WERI-Rb-1 (cell line): ENCODE data around the gene UBAP1L.
A peak's percentile ranks its signal among the peaks of the same experiment; 100 is the strongest.
"Not testable (repeated sequence)": the region's sequence is repeated elsewhere in the genome, so short reads cannot be mapped to it uniquely, and the experiment has no call there.

Source experiments
- DNase-seq: peaks from one replicate; pipeline ENCODE4 v3.0.0-alpha.2; 2020
- H3K27ac ChIP-seq: fragments of 250-450 bp; sonication (Bioruptor Pico); 2 replicates; pipeline ENCODE4 v1.5.1; 2020; ENCODE audit warnings: mild to moderate bottlenecking, moderate library complexity
- H3K27me3 ChIP-seq: fragments of 250-450 bp; sonication (Bioruptor Pico); 2 replicates; pipeline ENCODE4 v1.5.1; 2021; ENCODE audit warnings: mild to moderate bottlenecking, low read depth, moderate library complexity; ENCODE audit not compliant: insufficient read depth, severe bottlenecking
- H3K36me3 ChIP-seq: fragments of 250-450 bp; sonication (Bioruptor Pico); 2 replicates; pipeline ENCODE4 v1.5.1; 2020; ENCODE audit warnings: mild to moderate bottlenecking, moderate library complexity
- H3K4me3 ChIP-seq: 2 replicates; pipeline ENCODE4 v1.5.1; 2011; ENCODE audit warnings: low read depth, mild to moderate bottlenecking, control low read depth, low read length
- H3K9me3 ChIP-seq: fragments of 250-450 bp; sonication (Bioruptor Pico); 2 replicates; pipeline ENCODE4 v1.5.1; 2021; ENCODE audit warnings: mild to moderate bottlenecking, moderate library complexity; ENCODE audit not compliant: severe bottlenecking
- CTCF ChIP-seq: IDR thresholded peaks from 2 replicates; pipeline ENCODE4 v1.5.1; 2011; ENCODE audit warnings: low read depth, mild to moderate bottlenecking, control low read depth, inconsistent platforms, low read length

Gene UBAP1L

GRCh38 chr15:65051266-65051665 lies 63.7 kb downstream of the UBAP1L start:
- Histone ChIP-seq H3K9me3 (no peaks in the 10 kb centered on the region), H3K36me3 (no peaks in the 10 kb centered on the region), H3K27me3 (no peaks in the 10 kb centered on the region), H3K4me3 (no peak overlapping the region), H3K27ac (no peak overlapping the region)
- TF ChIP-seq CTCF = no peak
- no peak for DNase-seq

DNA sequence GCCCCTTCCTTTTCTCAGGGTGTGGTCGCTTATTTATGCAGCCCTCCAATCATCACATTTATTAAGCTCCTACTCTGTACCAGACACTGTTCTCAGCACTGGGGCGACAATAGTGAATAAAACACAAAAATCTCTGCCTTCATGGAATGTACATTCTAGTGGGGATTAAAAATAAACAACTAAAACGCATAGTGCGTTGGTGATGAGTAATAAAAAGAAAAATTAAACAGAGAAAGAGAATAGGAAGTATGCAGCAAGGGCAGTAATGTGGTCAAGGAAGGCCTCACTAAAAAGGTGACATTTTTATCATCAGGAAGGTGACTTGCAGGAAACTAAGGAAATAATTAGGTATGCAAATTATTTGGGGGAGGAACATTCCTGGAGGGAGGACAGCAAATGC lies 64.7 kb downstream of the UBAP1L start:
- no peak for DNase-seq
- no peaks in the 10 kb centered on the region for H3K36me3 ChIP-seq
- no peaks in the 10 kb centered on the region for H3K27me3 ChIP-seq
- H3K4me3 ChIP-seq = no peak overlapping the region
- H3K27ac ChIP-seq = no peak overlapping the region
- no peak for TF ChIP-seq CTCF
- H3K9me3 ChIP-seq = no peaks in the 10 kb centered on the region

- Histone ChIP-seq H3K36me3 (no peaks in the 10 kb centered on the region), H3K9me3 (no peaks in the 10 kb centered on the region), H3K4me3 (peak overlapping the region; percentile 48), H3K27ac (no peak overlapping the region), H3K27me3 (no peaks in the 10 kb centered on the region)
- TF ChIP-seq CTCF = no peak
- peak; percentile 94 for DNase-seq
These were observed 65.6 kb downstream of the UBAP1L start for GRCh38 chr15:65049418-65049840.

DNA sequence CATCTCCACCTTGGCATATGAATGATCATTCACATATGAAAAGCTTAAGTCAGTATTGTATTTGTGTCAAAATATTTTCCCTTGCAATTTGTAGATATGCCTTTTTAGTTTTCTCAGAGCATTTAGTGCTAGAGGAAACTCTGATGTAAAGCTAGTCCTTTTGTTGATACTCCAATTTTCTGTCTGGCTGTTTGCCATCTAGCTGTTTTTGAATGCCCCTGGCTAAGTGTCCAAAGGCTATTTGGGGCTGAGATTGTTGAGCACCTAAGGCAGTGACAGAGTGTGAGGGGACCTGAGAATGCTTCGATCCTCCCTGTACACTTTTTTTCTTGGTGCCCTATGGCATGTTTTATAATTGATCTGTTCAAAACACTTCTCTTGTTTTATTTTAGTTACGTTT lies 66.8 kb downstream of the UBAP1L start:
- no peaks in the 10 kb centered on the region for H3K9me3 ChIP-seq
- DNase-seq = no peak
- no peak overlapping the region for H3K4me3 ChIP-seq
- H3K27ac ChIP-seq = no peak overlapping the region
- no peaks in the 10 kb centered on the region for H3K36me3 ChIP-seq
- H3K27me3 ChIP-seq = no peaks in the 10 kb centered on the region
- TF ChIP-seq CTCF = no peak

- no peaks in the 10 kb centered on the region for H3K36me3 ChIP-seq
- H3K4me3 ChIP-seq = no peak within 1 kb of the TSS
- no peak within 1 kb of the TSS; the same call in 1 of the 2 replicates for H3K27ac ChIP-seq
- peak; percentile 39 for DNase-seq
- H3K27me3 ChIP-seq = no peaks in the 10 kb centered on the region
- peaks cover 2% of the 10 kb centered on the region for H3K9me3 ChIP-seq
- TF ChIP-seq CTCF = no peak
These were observed 70.1 kb downstream of the UBAP1L start, which contains the start of gene SLC51B for GRCh38 chr15:65044724-65045481. Gene SLC51B (plus strand): TSS chr15:65045387. CDS start chr15:65050005, 4,618 bp downstream.

- H3K27me3 ChIP-seq, H3K27ac ChIP-seq, H3K4me3 ChIP-seq, H3K9me3 ChIP-seq, H3K36me3 ChIP-seq, DNase-seq: not testable (repeated sequence)
These were observed 70.8 kb downstream of the UBAP1L start for GRCh38 chr15:65044218-65044617.
